HK-2 (cell line): Measurements from ENCODE around the gene NR1H2.
"Not testable (repeated sequence)": the region's sequence is repeated elsewhere in the genome, so short reads cannot be mapped to it uniquely, and the experiment has no call there.

Source experiments
- DNase-seq: peaks from one replicate; pipeline ENCODE4 v3.0.0-alpha.2; 2018; ENCODE audit not compliant: unreplicated experiment

Gene NR1H2

DNA sequence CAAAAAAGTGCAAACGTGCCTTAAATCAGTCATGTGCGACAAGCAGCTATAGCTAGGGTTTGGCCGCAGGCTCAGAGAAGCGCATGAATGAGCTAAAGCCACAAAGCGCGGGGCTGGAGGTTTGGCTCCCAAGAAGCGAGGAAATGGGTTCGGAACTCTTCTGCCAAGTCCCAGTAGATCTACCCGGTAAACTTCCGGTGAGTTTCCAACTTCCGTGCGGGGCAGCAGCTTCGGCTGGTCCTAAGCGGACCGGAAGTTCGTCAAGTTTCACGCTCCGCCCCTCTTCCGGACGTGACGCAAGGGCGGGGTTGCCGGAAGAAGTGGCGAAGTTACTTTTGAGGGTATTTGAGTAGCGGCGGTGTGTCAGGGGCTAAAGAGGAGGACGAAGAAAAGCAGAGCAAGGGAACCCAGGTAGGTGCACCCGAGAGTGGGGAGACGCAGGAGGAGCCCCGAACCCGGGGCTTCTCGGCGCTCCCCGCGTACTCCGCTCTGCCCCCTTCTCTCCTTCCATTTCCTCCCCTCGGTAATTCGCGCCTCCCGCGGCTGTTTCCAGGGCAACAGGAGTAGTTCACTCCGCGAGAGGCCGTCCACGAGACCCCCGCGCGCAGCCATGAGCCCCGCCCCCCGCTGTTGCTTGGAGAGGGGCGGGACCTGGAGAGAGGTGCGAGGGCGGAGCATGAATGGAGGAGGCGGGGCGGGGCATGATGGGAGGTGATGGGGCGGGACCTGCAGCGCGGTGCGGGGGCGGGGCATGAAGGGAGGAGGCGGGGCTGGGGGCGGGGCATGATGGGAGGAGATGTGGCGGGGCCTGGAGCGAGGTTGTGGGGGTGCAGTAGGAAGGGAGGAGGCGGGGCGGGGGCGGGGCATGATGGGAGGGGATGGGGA is at the start of gene NR1H2:
NR1H2 (plus strand) TSS at position 292 of the 885 bp plus-strand sequence. CDS start 1,149 bp downstream, outside the sequence.
- DNase-seq = peak; percentile 91

DNA sequence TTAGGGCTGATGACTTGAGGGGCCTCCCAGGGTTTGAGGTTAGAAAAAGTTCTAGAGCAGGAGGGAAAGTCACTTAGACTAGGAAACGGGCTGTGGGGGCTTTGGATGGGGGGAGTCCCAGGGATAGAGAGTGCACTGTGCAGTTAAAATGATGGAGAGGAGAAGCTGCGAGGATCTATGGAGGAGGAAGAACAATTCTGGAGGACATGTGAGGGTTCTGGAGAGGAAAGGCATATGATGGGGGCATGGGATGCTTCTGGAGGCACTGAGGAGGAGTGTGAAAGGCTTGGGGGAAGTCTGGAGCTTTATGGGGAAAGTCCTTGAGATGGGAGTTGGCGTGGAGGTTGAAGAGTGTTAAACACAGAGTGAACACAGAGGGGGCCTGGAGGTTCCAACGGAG is 49.2 kb upstream of the NR1H2 start:
- DNase-seq = no peak

DNA sequence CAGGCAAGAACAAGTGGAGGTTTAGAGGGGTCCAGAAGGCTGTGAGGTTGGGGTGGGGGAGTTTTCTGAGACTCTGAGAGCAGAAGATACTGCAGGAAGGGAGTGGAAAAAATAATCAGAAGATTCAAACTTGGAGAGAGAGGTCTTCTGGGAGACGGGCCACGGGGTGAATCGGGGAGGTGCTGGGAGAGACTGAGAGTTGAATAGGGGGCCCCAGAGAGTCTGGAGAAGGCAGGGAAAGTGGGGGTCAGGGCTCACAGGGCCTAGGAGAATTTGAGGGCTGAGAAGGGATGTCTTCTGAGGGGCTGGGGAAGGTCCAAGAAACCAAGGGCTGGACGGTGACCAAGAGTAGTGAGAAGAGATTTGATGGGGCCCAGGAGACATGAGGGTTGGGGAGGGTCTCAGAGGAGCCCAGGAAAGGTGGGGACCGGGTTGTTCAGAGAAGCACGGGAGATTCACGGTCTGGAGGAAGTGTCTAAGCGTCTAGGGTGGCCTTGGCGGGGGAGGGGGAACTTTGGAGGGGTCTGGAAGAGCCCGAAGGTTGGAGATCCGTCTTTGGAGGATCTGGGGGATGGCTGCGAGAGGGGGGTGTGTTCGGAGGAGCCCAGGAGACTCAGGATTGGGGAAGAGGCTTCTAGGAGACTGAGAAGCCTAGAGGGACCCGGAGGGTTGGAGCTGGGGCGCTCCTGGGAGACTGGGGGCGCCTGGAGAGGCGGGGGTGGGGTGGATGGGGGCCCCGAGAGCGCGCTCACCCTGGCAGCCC is 48.6 kb upstream of the NR1H2 start:
- DNase-seq = no peak

DNA sequence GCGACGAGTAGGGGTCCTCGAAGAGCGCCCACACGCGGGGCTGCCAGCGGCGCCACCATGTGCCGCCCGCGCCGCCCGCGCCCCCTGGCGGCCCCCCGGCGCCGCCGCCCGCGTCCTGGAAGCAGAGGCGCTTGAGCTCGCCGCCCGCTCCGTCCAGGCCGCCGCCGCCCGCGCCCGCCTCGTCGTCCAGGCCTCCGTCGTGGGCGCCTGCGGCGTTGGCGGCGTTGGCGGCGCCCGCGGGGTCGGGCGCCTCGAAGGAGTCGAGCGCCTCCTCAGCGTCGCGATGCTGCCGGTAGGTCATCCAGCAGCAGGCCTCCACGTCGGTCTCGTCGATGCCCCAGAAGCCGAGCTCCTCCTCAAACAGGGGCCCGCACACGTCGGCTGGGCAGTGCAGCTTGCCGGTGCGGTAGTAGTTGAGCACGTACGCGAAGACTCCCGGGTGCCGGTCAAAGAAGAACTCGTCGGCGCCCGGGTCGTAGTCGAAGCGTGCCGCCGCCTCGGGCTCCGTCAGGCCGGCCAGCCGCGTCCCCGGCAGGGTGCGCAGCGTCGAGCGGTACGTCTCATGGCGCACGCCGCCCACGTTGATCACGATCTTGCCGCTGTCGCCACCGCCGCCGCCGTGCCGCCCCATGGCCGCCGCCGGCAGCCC is 47.9 kb upstream of the NR1H2 start:
- peak; percentile 55 for DNase-seq

DNA sequence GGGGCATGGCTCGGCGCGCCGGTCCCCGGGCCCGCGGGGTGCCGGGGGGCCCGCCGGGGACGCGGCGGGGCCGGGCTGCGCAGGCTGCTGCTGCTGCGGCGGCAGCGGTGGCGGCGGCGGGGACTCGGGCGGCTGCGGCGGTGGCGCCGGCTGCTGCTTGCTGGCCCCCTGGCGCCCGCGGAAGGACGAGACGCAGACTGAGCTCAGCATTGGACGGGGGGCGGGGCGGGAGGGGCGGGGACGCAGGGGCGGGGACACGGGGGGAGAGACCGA is 47.4 kb upstream of the NR1H2 start:
- no peak for DNase-seq

DNA sequence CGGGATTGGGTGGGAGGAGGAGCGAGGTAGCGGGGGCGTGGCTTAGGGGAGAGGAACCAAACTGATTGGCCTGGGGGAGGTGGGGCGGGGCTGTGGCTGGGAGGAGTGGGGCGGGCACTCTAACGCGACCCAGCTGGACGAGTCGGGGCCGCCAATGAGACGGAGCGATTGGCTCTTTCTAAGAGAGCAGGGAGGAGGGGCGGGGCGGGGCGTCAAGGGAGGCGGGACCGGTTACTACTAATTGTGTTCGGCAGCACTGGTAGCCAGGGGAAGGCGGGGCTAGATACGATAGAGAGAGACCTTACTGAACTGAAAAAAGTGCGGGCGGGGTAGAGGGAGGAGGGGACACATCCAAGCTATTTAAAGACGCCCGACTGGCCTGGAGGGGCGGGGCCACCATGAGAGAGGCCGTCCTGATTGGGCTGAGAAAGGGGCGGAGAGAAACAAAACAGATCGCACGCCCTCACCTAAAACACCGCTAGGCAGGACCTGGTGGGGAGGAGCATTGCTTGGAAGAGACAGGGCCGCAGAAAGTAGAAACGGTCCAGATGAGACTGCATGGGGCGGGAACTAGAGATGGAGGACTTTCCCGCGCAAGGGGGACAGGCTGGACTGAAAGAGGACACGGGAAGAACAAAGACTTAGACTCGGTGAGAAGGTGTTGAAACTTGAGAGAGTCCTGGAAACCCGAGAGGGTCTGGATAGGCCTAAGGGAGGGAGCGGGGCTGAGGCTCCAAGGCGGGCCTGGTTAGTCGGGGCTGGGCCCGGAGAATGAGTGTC is 46.9 kb upstream of the NR1H2 start, which contains the start of gene KCNC3:
KCNC3 (minus strand) TSS at position 232 of the 780 bp plus-strand sequence. CDS start 295 bp downstream, outside the sequence.
- peak; percentile 100 for DNase-seq

DNA sequence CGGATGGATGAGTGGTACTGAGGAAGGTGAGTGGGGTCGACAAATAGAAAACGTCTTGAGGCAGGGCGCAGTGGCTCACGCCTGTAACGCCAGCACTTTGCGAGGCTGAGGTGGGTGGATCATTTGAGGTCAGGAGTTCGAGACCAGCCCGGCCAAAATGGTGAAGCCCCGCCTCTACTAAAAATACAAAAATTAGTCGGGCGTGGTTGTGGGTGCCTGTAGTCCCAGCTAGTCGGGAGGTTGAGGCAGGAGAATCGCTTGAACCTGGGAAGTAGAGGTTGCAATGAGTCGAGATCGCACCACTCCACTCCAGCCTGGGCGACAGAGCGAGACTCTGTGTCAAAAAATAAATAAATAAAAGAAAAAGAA is 46.3 kb upstream of the NR1H2 start:
- not testable (repeated sequence) for DNase-seq

DNA sequence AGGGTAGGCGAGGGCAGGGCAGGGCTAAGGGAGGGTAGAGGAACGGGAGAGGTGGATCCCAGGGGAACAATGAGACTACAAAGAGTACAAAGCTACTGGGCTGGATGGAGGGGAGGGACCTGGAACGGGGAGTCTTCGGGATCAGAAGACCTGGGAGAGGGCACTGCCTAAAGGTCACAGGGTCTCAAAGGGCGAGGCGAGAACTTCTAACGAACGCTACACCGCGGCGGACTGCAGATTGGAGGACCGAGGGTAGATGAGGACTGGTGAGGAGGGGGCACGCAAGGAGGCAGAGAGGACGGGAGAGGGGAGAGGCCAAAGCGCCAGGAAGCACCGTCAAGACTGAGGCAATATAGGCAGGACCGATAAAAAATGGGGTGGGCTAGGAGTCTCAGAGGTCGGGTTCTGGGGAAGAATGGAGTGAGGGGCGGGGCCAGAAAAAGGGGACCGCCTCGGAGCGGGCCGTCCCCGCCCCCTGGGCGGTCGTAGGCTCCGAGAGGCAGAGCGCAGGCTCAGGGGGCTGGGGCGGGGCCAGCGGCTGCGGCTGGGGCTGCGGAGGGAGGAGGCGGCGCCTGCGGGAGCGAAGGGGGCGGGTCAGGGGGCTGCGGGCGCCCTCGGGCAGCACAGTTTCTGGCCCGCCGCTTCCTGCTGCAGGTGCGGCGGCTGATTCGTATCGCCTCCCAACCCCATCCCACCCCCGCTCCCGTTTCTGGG is 45.7 kb upstream of the NR1H2 start:
- peak; percentile 89 for DNase-seq

DNA sequence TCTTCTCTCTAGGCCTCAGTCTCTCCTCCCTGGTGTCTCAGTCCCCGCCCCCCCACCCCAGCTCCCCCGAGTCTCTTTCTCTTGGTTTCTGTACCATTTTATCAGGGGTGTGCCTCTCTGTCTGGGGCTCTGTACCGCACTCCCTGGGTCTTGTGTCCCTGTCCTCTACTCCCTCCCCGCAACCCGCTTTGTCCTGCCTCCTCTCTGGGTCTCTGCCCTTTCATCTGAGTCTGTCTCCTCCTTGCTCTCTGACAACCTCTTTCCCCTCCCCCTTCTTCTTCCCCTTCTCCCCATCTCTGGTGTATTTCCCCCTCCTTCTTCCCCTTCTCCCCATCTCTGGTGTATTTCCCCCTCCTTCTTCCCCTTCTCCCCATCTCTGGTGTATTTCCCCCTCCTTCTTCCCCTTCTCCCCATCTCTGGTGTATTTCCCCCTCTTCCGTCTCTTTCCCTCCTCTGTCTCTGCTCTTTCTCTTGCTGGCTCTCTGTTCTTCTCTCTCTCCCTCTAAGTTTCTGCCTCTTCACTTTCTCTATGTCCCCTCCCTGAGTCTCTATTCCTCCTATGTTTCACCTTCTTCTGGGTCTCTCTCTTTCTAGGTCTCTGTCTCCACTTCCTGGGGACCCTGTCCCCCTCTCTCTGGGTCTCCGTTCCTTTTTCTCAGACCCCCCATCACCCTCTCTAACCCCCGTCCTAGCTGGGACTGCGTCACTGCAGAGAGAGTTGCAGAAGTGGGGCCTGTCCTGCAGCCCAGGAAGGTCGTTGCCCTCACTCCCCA is 44.9 kb upstream of the NR1H2 start:
- no peak for DNase-seq

DNA sequence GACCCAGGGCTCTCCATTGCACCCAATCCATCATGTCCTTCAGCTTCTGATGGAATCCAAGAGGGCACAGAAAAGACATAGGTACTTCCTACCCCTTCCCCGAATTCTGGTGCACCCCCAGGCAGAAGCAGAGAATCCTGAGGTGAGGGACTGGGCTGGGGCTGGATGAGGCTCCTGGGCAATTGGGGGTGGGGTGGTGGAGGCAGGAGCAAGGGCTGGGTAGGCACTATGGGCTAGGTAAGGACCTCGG is 44.3 kb upstream of the NR1H2 start:
- DNase-seq = no peak

DNA sequence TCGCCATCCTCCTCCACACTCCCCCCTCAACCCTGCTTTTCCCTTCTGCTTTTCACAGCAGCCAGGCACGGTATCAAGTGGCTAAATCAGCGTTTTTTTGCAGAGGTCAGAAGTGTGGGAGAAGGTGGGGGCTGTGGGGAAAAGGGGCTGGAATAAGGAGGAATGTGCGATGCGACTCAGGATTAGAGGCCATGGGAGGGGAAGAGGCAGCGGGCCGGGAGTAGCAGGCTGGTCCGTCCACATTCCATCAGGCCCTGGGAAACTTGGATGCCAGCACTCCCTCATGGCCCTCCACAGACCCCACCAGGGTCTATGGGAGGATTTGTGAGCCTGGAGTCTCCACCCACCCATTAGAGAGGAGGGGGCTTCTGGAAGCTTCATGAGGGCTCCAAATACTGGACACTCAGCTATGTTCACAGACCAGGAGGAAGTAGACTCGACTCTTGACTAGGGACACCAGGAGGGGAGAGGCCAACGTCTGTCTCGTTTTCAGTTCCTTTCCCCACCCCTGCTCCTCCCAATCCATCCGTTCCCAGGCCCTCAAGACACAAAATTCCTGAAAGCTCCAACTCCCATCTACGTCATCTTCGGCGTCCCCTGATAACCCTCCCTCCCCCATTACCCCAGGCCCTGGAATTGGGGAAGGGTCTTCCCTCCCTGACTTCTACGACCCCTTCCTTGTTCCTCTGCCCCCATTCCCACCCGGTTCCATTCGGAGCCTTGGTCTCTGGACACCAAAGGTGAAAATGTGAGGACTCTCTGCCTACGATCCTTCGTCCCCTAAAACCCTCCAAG is 43.8 kb upstream of the NR1H2 start:
- DNase-seq = peak; percentile 25

DNA sequence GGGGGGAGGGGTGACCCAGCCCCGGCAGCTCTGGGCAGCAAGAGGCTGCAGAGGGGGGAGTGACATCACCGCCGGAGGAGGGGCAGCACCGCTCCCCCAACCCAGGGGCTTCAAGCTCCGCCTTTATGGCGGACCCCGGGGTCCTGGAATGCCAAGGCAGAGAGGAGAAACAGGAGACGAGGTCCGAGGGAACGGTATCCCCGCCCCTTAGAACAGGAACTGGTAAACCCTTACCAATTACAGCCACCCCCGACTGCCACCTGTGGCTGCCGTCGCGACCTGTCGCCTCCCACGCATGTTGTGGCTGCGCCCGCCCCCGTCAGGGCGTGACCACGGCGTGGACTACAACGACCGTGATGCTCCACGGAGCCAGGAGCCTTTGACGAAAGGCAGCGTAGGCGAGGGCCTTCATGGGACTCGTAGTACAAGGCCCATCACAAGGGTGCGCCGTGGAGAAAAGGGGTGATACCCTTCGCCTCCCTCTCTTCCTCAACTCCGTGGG is 43.0 kb upstream of the NR1H2 start:
- DNase-seq = peak; percentile 94

DNA sequence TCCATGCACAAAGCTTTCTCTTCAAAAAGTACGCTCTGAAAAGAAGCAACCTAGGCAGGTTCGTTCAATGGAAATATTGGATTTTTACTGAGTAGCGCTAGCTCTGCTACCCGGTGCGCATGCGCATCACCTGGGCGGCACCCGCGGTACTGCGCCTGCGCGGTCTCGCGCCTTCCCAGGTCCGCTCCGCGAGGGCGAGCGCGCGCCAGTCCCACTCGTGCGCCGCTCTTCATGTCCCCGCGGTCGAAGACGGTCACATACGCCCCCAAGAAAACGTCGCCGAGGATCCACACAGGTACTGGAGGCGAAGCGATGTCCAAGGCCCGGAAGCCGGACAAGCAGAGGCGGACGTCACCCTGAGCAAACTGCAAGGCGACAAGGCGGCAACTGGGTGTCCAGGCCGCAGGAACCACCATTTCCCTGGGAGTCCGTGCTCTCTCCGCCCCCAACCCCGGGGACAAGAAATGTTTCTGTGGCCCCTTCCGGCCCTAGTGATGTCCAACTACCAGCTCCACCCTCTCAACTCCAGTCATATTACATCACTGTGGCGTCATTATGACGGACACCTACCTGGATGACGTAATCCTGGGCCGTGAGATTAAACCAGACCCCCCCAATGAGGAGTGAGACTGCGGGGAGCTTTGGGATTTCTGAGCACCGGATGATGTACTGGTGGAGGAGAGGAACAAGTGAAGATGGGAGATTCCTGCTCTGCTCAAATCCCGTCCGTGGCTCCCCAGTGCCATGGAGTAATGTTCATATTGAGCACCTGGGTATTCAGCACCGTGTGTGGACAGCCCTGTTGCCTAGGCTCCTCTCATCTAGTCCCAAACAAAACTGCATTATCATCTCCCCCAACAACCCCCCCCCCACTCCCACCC is 42.3 kb upstream of the NR1H2 start:
- peak; percentile 85 for DNase-seq

DNA sequence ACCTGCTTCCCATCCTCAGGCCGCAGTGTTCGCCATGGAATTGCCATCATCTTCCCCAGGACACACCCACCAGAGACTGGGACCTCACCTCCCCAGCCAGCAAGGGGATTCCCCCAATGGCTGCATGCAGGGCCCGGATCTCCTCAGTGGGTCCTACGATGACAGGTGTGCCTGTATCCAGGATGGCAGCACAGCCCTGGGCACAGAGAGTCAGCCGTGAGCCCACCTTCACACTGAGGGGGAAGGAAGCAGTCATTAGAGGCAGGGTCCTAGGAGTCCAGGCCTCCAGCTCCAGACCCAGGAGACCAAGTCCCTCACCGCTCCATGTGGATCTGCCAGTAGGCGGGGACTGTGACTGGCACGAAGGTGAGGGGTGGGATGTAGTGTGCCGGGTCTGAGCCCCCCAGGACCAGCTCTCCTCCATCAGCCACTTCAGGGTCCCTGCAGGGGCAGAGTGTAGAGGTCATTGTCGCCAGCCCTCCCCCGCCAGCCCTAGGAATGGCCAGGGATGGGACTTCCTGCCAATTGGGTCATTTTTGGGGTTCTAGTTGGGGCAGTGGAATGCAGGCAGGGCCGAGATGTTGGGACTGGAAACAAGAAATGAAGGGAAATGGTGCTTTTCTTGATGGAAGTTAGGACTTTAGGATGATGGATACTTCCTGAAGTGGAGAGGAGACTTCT is 41.4 kb upstream of the NR1H2 start:
- DNase-seq = no peak

DNA sequence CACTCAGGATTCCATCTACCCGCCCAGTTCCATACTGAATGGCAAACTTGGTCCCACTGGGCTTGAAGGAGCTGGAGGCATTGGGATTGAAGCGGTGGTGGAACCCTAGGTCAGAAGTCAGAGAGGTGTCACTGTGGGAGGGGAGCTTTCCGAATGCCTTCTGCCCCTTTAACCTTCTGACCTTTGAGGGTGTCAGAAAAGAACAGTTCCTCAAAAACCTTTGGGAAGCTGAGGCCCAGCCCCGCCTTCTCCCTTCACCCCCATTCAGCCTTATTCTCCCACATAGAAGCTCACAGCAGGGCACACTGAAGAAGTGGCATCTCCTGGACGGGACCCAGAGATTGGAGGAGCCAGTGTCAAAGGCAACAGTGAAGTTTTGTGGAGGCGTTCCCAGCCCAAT is 39.2 kb upstream of the NR1H2 start:
- DNase-seq = not testable (repeated sequence)

DNA sequence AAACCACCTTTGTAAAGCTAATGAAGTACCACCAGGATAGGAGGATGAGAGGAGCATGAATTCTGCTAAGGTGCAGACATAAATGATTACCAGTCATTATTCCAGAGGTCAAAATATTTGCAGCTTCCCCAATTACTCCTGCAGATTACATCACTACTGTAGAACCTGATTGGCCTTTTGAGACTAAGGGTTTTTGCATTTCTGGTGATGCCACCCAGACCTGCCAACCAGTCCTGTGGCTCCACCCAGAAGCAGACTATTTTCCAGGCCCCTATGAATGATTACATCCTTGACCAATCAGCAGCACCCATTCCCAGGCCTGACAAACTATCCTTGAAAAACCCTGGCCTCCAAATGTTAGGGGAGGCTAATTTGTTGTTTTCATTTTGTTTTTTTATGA is 35.9 kb upstream of the NR1H2 start:
- no peak for DNase-seq

DNA sequence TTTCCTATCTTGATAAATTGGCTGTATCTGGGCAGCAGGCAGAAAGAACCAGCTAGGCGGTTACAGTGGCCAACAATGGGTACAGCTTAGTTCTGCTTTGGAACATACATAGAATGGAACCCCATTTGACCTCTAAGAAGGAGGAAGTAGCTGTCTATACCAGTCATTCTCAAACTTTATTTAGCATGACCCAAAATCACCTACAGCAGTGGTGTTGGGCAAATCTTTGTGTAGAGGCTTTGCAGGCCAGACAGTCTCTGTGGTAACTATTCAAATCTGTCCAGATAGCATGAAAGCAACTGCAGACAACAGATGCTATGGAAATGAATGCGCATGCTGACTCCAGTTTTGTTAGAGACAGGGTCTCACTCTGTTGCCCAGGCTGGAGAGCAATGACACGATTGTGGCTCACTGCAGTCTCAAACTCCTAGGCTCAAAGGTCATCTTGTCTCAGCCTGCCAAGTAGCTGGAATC is 35.1 kb upstream of the NR1H2 start:
- DNase-seq = no peak
